HepG2 (cell line): ENCODE data around the gene SPI1. TPM values are rescaled to one million over a fixed set of nuclear protein-coding genes. Genes with fewer than 3 reads are reported as not detected.

Source experiments
- ATAC-seq: fragments of 200-7000 bp; cut with Tn5 transposase; 3 replicates; pipeline ENCODE4 v1.9.1; 2020; ENCODE audit warnings: mild to moderate bottlenecking, moderate library complexity
- BruUV-seq: library from RNA; stranded (reverse); fragments of 400-500 nt; replicated peaks from 2 replicates; lab custom pipeline; 2021; lab: Mats Ljungman, UMichigan
- CTCF ChIA-PET: fragments of 300-600 bp; formaldehyde crosslinking; extraction: SDS; loops from one replicate; lab custom pipeline; 2021; ENCODE audit warnings: low total read pairs, inconsistent platforms, low intra/inter-chr PET ratio; lab: Yijun Ruan, JAX
- POLR2A ChIA-PET: fragments of 350-600 bp; sonication (Branson Sonifier 250); formaldehyde crosslinking; loops from one replicate; lab custom pipeline; 2020; ENCODE audit warnings: antibody characterized with exemption, inconsistent platforms; lab: Yijun Ruan, JAX
- DNase-seq: peaks from one replicate; pipeline ENCODE4 v3.0.0-alpha.2; 2015; ENCODE audit warnings: low spot score
- FAIRE-seq: peaks from 3 replicates; lab custom pipeline; 2011; peaks lifted over from hg19 to GRCh38; lab: Jason Lieb, UNC
- H2AFZ ChIP-seq: one replicate; pipeline ENCODE4 v1.6.1; 2011; ENCODE audit warnings: low read length, inconsistent platforms
- H3K27ac ChIP-seq: fragments of 300-600 bp; 3 replicates; pipeline ENCODE4 v1.8.0; 2011; ENCODE audit warnings: mixed run types, mild to moderate bottlenecking, mixed read lengths, low read length, inconsistent platforms; ENCODE audit not compliant: insufficient read depth; ENCODE audit errors: extremely low read length
- H3K27me3 ChIP-seq, 2 experiments: fragments of 200-600 bp in 1 of 2; 2 replicates in 1 of 2; 3 replicates in 1 of 2; pipeline versions ENCODE4 v1.6.0 to v1.8.0; 2011; ENCODE audit warnings: low read length in 2 of 2, mild to moderate bottlenecking in 2 of 2, moderate library complexity in 2 of 2, inconsistent platforms in 1 of 2; ENCODE audit not compliant: insufficient read depth in 2 of 2, control insufficient read depth in 1 of 2
- H3K36me3 ChIP-seq, 2 experiments: fragments of 200-600 bp in 1 of 2; replicated peaks in 1 of 2; 2 replicates in 1 of 2; 3 replicates in 1 of 2; pipeline versions ENCODE4 v1.5.1 to v1.8.0; 2011; ENCODE audit warnings: low read length in 2 of 2, inconsistent platforms in 1 of 2; ENCODE audit not compliant: insufficient read depth in 2 of 2, control insufficient read depth in 1 of 2
- H3K4me1 ChIP-seq: 2 replicates; pipeline ENCODE4 v1.5.1; 2012; ENCODE audit warnings: low read length, inconsistent platforms; ENCODE audit not compliant: insufficient read depth
- H3K4me2 ChIP-seq: 2 replicates; pipeline ENCODE4 v1.6.0; 2011; ENCODE audit warnings: low read depth, low read length, inconsistent platforms
- H3K4me3 ChIP-seq, 3 experiments: fragments of 200-600 bp in 1 of 3; sonication (generic), shearing (Covaris generic) in 1 of 3; replicated peaks in 1 of 3; 2 replicates each; pipeline ENCODE4 v1.5.1; 2011 to 2016; ENCODE audit warnings: low read length in 3 of 3, inconsistent platforms in 2 of 3, low read depth in 2 of 3, mild to moderate bottlenecking in 2 of 3, control low read depth in 1 of 3, mixed read lengths in 1 of 3; ENCODE audit not compliant: insufficient read depth in 1 of 3
- H3K79me2 ChIP-seq: one replicate; pipeline ENCODE4 v1.6.1; 2011; ENCODE audit warnings: low read length, inconsistent platforms; ENCODE audit not compliant: insufficient read depth
- H3K9ac ChIP-seq: 2 replicates; pipeline ENCODE4 v1.6.0; 2011; ENCODE audit warnings: mild to moderate bottlenecking, low read depth, low read length, inconsistent platforms; ENCODE audit not compliant: insufficient read depth
- H3K9me3 ChIP-seq: 2 replicates; pipeline ENCODE4 v1.5.1; 2012; ENCODE audit warnings: mild to moderate bottlenecking, low read length
- H4K20me1 ChIP-seq: 2 replicates; pipeline ENCODE4 v1.6.0; 2011; ENCODE audit warnings: inconsistent platforms, mild to moderate bottlenecking, low read length, moderate library complexity; ENCODE audit not compliant: insufficient read depth
- BRCA1 ChIP-seq: sonication (generic); formaldehyde crosslinking; IDR thresholded peaks from 2 replicates; pipeline ENCODE4 v1.4.0; 2020; ENCODE audit warnings: missing genetic modification reagents
- ELF1 ChIP-seq: sonication (generic); formaldehyde crosslinking; IDR thresholded peaks from 2 replicates; pipeline ENCODE4 v1.4.0; 2020; ENCODE audit warnings: missing genetic modification reagents
- GABPA ChIP-seq, 2 experiments: IDR thresholded peaks; 2 replicates each; pipeline ENCODE4 v1.6.1; 2011 to 2016; ENCODE audit warnings: low read depth in 2 of 2, low read length in 1 of 2, missing biosample characterization in 1 of 2, missing genetic modification characterization in 1 of 2
- IKZF1 ChIP-seq: fragments of 450-650 bp; IDR thresholded peaks from 2 replicates; pipeline ENCODE4 v1.7.1; 2016
- POGZ ChIP-seq: sonication (generic); formaldehyde crosslinking; IDR thresholded peaks from 2 replicates; pipeline ENCODE4 v1.4.0; 2020; ENCODE audit warnings: mild to moderate bottlenecking, missing genetic modification reagents
- RNF2 ChIP-seq: fragments of 450-650 bp; conservative IDR thresholded peaks from 2 replicates; pipeline ENCODE4 v1.6.1; 2016; ENCODE audit warnings: low read depth
- SAFB2 ChIP-seq: sonication (generic); formaldehyde crosslinking; IDR thresholded peaks from 2 replicates; pipeline ENCODE4 v1.5.1; 2020; ENCODE audit warnings: missing genetic modification reagents, low read depth, mild to moderate bottlenecking, borderline replicate concordance
- ZMYM3 ChIP-seq: sonication (generic); formaldehyde crosslinking; IDR thresholded peaks from 2 replicates; pipeline ENCODE4 v1.5.1; 2020; ENCODE audit warnings: mild to moderate bottlenecking, missing genetic modification reagents
- ZNF335 ChIP-seq: sonication (generic); formaldehyde crosslinking; IDR thresholded peaks from 2 replicates; pipeline ENCODE4 v1.4.0; 2020; ENCODE audit warnings: missing genetic modification reagents
- ZNF547 ChIP-seq: sonication (generic); formaldehyde crosslinking; IDR thresholded peaks from 2 replicates; pipeline ENCODE4 v1.5.1; 2020; ENCODE audit warnings: mild to moderate bottlenecking, missing genetic modification reagents
- ZNF629 ChIP-seq: sonication (generic); formaldehyde crosslinking; conservative IDR thresholded peaks from 2 replicates; pipeline ENCODE4 v1.5.0; 2020; ENCODE audit warnings: missing genetic modification reagents
- WGBS: methylation state at CpG from one replicate; pipeline ENCODE4 v1.1.6; 2017; ENCODE audit warnings: low lambda C conversion rate; 5-methylcytosine and 5-hydroxymethylcytosine counted together
- in situ Hi-C: cut with HindIII; loops from 2 replicates; pipeline ENCODE4 v1.10.0; 2017; ENCODE audit warnings: low pct_unique_long_range_greater_than_20kb; ENCODE audit not compliant: extremely low pct_ligation_motif_present
- intact Hi-C: fragments of 100-400 bp; cut with micrococcal nuclease; formaldehyde crosslinking; loops from one replicate; pipeline ENCODE4 v1.10.0; 2022; ENCODE audit not compliant: unreplicated experiment
- polyA plus RNA-seq, 8 experiments: library from polyadenylated mRNA; depleted of rRNA in 3 of 8; stranded (reverse) in 7 of 8; unstranded in 1 of 8; fragments of >200 nt; fragmentation: Illumina TruSeq in 4 of 8; extraction: Trizol in 4 of 8; gene quantifications; 2 replicates each; pipeline versions ENCODE4 v1.2.1 to v1.2.3, GENCODE V29; 2011 to 2016; ENCODE audit warnings: low read depth in 4 of 8, missing spikeins in 1 of 8, mixed read lengths in 1 of 8; ENCODE audit not compliant: insufficient read depth in 1 of 8
- total RNA-seq, 5 experiments: library from RNA; depleted of rRNA; stranded (reverse); fragments of >200 nt; fragmentation: Illumina TruSeq; extraction: Trizol; gene quantifications; 2 replicates each; pipeline ENCODE4 v1.2.3, GENCODE V29; 2016; ENCODE audit warnings: low read depth in 1 of 5
- TF ChIP-seq, protein P1 (sequence below): sonication (generic); formaldehyde crosslinking; IDR thresholded peaks from 2 replicates; pipeline ENCODE4 v1.4.0; 2020; ENCODE audit warnings: missing genetic modification reagents
- TF ChIP-seq, protein P2 (sequence below): sonication (generic); formaldehyde crosslinking; IDR thresholded peaks from 2 replicates; pipeline ENCODE4 v1.4.0; 2020; ENCODE audit warnings: missing genetic modification reagents

Gene SPI1
- total and polyA plus RNA-seq, 2 of the 13 experiments (the other 11 are each of a cell fraction or from before 2014, with no cell fraction given) = not detected

DNA sequence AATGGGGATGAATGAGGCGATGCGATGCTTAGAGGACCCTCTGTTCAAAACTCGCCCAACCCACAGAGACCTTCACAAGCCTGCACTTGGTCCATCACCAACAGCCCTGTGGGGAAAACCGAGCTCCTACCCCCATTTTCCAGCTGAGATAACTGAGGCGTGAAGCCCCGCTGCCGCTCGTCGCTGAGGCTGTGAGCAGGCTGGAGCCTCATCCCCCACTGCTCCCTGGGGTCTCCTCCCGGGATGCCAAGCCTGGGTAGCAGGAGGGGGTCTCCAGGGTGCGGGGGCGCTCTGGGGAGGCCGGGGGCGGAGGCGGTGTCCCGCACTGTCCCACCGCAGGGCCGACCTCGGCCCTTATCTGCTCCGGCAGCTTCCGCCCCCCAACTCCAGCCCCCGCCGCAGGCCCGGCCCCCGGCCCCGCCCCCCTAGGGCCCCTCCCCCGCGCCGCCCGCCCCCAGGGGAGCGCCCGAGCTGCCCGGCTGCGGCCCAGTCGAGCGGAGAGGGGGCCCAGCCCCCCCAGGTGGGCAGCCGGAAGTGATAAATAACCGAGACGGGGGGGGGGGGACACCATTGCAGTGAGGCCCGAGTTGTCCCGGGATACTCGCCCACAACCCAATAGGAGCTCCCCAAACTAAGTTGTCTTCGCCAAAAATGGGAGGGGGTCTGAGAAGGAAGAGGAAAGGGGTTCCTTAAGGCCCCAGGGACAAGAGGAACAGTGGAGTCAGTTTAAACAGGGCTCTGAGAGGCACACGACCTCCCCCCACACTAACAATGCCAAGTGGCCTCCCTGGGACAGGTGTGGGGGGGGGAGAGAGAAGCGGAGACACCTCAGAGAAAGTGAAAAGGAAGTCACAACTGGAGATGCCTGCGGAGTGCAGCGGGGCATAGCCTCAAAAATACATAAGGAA lies 21.8 kb upstream of the SPI1 start (continued):
- TF ChIP-seq POGZ (CRISPR knock-in tag) (no peak), GABPA (IDR thresholded peaks at IDR 0.05; ENCODE audit: low read depth, low read length) (no peak), GABPA (CRISPR knock-in tag; IDR thresholded peaks at IDR 0.05; ENCODE audit: low read depth) (peak; percentile 35; the same call in 1 of the 2 replicates), RNF2 (no peak), ZNF547 (CRISPR knock-in tag) (no peak), ELF1 (no peak), ZMYM3 (CRISPR knock-in tag) (peak; percentile 73; the same call in 1 of the 2 replicates), ZNF629 (CRISPR knock-in tag) (peak; percentile 95)
- TF ChIP-seq, protein P1, sequence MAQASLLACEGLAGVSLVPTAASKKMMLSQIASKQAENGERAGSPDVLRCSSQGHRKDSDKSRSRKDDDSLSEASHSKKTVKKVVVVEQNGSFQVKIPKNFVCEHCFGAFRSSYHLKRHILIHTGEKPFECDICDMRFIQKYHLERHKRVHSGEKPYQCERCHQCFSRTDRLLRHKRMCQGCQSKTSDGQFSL (CRISPR knock-in tag) = 0 out of 2 replicates have a peak, but pooled peaks have one; percentile 40

DNA sequence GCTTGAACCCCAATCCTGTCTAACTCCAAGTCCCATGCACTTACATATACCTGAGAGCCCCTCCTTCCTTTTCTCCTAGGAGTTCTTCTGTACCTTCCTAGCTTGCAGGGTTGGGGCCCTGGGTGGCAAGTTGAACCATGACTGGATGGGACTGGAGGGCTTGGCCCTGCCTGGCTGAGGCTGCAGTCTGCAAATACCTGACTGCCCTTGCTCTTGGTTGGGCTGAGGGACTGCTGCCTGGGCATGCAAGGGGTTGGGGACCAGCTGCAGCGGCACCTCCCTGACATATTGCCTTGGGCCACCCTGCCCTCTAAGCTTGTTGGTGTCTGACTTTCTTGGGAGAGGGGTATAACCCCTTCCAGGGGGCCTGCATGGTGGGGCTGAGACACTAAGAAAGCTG lies 20.2 kb upstream of the SPI1 start:
- POLR2A ChIA-PET = interaction anchor here (1.8 kb wide), 1 partner anchor 10 kb away, joined by 5 read pairs; no protein-coding TSS in a partner anchor
- Histone ChIP-seq H3K4me1 (peaks cover 52% of the 10 kb centered on the region), H3K4me2 (peak overlapping the region; percentile 47; the same call in 1 of the 2 replicates), H3K36me3 (no peaks in the 10 kb centered on the region), H3K9ac (no peak overlapping the region), H2AFZ (no peak overlapping the region), H3K4me3 (no peak overlapping the region)
- DNase-seq = no peak
- CTCF ChIA-PET = no interaction called here
- in situ Hi-C loops = no loop called here
- FAIRE-seq = no peak
- intact Hi-C loops = no loop called here
- TF ChIP-seq SAFB2 (CRISPR knock-in tag) (no peak), BRCA1 (CRISPR knock-in tag) (no peak), ZNF335 (CRISPR knock-in tag) (no peak), IKZF1 (no peak)
- TF ChIP-seq, protein P2, sequence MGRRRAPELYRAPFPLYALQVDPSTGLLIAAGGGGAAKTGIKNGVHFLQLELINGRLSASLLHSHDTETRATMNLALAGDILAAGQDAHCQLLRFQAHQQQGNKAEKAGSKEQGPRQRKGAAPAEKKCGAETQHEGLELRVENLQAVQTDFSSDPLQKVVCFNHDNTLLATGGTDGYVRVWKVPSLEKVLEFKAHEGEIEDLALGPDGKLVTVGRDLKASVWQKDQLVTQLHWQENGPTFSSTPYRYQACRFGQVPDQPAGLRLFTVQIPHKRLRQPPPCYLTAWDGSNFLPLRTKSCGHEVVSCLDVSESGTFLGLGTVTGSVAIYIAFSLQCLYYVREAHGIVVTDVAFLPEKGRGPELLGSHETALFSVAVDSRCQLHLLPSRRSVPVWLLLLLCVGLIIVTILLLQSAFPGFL (CRISPR knock-in tag) = no peak
- TF ChIP-seq, all 625 proteins: peak for 0
- H3K27ac ChIP-seq = no peak overlapping the region
- BruUV-seq = no TSS peak
- no peaks in the 10 kb centered on the region for H3K79me2 ChIP-seq
- no peaks in the 10 kb centered on the region for H4K20me1 ChIP-seq
- peaks cover 0 to 12% of the 10 kb centered on the region in 2 experiments; a peak in 1 of 5 replicates for H3K27me3 ChIP-seq
- ATAC-seq = peak; percentile 22
- H3K9me3 ChIP-seq = no peaks in the 10 kb centered on the region
- no CpG with 5 or more reads among the region's 1 CpG for WGBS
